ENCODE data around the gene ZBTB24. TPM values are rescaled to one million over a fixed set of nuclear protein-coding genes. Genes with fewer than 3 reads are reported as not detected.

Gene ZBTB24
- total and polyA plus RNA-seq, 2 of the 13 experiments (the other 11 are each of a cell fraction or from before 2014, with no cell fraction given), result 1.5 to 6.2 TPM

DNA sequence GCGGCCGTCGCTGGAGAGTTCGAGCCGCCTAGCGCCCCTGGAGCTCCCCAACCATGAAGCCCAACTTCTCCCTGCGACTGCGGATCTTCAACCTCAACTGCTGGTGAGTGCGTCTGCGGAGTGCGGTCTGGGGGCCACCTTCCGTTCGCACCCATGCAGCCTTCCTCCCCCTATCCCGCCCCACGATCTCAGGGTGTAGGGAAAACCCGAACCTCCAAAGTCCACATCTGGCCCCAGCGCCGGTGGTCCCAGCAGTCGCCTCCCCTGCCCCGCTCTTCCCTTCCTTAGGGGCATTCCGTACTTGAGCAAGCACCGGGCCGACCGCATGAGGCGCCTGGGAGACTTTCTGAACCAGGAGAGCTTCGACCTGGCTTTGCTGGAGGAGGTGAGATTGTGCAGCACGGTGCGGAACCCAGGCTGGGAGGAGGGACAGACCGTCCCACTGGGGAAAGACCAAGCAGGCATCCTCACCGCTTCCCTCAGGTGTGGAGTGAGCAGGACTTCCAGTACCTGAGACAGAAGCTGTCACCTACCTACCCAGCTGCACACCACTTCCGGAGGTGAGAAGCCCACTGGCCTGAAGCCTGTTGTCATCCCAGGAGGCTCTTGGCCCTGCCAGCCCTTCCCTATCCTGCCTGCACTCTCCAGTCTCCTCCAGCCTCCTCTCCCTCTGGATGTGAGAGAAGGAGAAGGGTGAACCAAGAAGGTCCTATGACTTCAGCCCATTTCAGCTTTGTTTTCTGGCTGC lies 41.8 kb downstream of the ZBTB24 start (continued):
- TF ChIP-seq, protein P1, sequence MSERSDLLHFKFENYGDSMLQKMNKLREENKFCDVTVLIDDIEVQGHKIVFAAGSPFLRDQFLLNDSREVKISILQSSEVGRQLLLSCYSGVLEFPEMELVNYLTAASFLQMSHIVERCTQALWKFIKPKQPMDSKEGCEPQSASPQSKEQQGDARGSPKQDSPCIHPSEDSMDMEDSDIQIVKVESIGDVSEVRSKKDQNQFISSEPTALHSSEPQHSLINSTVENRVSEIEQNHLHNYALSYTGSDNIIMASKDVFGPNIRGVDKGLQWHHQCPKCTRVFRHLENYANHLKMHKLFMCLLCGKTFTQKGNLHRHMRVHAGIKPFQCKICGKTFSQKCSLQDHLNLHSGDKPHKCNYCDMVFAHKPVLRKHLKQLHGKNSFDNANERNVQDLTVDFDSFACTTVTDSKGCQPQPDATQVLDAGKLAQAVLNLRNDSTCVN (CRISPR knock-in tag; IDR thresholded peaks at IDR 0.05; ENCODE audit: borderline replicate concordance), result no peak
- TF ChIP-seq ZNF780A (CRISPR knock-in tag; IDR thresholded peaks at IDR 0.05) (no peak), ZFP82 (CRISPR knock-in tag; IDR thresholded peaks at IDR 0.05; ENCODE audit: borderline replicate concordance) (no peak), NFYB (CRISPR knock-in tag; IDR thresholded peaks at IDR 0.05) (no peak), HDAC2 (CRISPR knock-in tag; IDR thresholded peaks at IDR 0.05) (no peak), SRSF1 (optimal IDR thresholded peaks at IDR 0.05; ENCODE audit: low read depth, low read length) (peak; percentile 40), ATF1 (CRISPR knock-in tag; IDR thresholded peaks at IDR 0.05) (no peak), ZNF329 (CRISPR knock-in tag; IDR thresholded peaks at IDR 0.05; ENCODE audit: low read depth) (no peak), ZMYM2 (CRISPR knock-in tag; IDR thresholded peaks at IDR 0.05) (no peak), ZNF331 (CRISPR knock-in tag; IDR thresholded peaks at IDR 0.05) (no peak), FOSL2 (CRISPR knock-in tag; IDR thresholded peaks at IDR 0.05) (no peak), ZNF646 (CRISPR knock-in tag; IDR thresholded peaks at IDR 0.05) (no peak), SCMH1 (CRISPR knock-in tag; IDR thresholded peaks at IDR 0.05; ENCODE audit: borderline replicate concordance) (no peak), ZNF30 (CRISPR knock-in tag; IDR thresholded peaks at IDR 0.05) (no peak), ZNF747 (CRISPR knock-in tag; IDR thresholded peaks at IDR 0.05; ENCODE audit: borderline replicate concordance) (no peak), PITX1 (CRISPR knock-in tag; IDR thresholded peaks at IDR 0.05) (no peak), ZSCAN30 (CRISPR knock-in tag; IDR thresholded peaks at IDR 0.05) (no peak)
- TF ChIP-seq, protein P2, sequence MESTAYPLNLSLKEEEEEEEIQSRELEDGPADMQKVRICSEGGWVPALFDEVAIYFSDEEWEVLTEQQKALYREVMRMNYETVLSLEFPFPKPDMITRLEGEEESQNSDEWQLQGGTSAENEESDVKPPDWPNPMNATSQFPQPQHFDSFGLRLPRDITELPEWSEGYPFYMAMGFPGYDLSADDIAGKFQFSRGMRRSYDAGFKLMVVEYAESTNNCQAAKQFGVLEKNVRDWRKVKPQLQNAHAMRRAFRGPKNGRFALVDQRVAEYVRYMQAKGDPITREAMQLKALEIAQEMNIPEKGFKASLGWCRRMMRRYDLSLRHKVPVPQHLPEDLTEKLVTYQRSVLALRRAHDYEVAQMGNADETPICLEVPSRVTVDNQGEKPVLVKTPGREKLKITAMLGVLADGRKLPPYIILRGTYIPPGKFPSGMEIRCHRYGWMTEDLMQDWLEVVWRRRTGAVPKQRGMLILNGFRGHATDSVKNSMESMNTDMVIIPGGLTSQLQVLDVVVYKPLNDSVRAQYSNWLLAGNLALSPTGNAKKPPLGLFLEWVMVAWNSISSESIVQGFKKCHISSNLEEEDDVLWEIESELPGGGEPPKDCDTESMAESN (CRISPR knock-in tag; conservative IDR thresholded peaks at IDR 0.05), result no peak
- TF ChIP-seq, protein P3, sequence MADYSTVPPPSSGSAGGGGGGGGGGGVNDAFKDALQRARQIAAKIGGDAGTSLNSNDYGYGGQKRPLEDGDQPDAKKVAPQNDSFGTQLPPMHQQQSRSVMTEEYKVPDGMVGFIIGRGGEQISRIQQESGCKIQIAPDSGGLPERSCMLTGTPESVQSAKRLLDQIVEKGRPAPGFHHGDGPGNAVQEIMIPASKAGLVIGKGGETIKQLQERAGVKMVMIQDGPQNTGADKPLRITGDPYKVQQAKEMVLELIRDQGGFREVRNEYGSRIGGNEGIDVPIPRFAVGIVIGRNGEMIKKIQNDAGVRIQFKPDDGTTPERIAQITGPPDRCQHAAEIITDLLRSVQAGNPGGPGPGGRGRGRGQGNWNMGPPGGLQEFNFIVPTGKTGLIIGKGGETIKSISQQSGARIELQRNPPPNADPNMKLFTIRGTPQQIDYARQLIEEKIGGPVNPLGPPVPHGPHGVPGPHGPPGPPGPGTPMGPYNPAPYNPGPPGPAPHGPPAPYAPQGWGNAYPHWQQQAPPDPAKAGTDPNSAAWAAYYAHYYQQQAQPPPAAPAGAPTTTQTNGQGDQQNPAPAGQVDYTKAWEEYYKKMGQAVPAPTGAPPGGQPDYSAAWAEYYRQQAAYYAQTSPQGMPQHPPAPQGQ (CRISPR knock-in tag; IDR thresholded peaks at IDR 0.05; ENCODE audit: borderline replicate concordance), result no peak
